GM11168 (cell line): ENCODE results near the gene CDR2.
"Not testable (repeated sequence)": the region's sequence is repeated elsewhere in the genome, so short reads cannot be mapped to it uniquely, and the experiment has no call there.

Experiments used
- in situ Hi-C: fragments of 300-500 bp; cut with MboI; formaldehyde crosslinking; loops from one replicate; pipeline ENCODE4 v1.12.0; 2022; ENCODE audit warnings: low sequenced_read_pairs; ENCODE audit not compliant: unreplicated experiment

Gene CDR2

DNA sequence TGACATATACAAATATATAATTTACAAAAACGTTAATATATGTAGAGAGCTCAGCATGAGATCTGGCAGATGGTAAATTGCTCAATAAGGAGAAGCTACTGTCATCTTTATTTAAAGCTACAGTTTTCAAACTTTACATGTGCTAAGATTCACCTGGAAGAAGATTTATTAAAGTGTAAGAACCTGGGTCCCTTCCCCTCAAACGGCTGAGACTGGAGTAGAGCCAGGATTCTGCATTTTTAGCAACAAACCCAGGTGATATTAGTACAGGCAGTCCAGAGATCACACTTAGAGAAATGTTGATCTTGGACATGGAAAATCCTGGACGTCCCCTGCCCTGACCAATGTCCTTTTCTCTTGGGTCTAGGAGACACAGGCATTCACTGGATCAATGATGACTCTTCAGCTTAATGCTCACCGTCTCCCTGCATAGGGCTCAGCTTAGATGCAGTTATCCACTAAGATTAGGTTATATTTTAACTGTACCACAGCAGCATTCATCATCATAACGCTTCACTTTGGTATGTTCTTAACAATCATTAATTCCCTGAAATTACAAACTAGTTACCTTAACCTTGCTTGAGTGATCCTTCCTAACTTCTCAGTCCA lies 20.4 kb downstream of the CDR2 start:
- in situ Hi-C loops: no loop called here

DNA sequence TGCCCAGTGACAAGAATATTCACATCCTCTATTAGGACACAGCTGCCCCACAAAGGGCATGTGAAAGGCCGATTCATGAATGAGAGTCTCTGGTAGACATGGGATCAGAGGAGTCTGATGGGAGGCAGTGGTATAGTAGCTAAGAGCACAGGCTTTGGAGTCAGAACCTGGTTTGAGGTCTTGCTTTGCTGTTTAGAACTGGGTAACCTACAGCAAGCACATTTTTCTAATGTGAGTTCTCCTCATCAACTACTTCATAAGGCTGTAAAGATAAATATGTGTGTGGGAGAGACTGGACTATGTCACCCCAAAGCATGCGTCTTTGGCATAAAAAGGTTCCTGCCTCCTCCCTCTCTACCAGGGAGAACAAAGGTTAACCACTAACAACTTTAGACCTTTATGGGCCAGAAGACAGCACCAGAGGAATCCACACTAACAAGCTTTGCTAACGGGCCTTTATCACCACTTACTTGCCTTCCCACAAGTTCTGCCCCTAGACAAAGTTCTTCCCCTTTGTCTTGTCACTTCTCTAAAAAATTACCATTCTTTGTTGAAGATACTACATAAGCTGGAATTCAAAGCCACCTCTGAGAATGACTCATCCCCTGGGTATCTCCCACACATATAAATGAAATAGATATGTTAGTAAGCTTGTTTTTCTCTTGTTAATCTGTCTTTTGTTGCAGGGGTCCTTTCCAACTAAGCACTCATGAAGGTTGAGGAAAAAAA lies 21.1 kb downstream of the CDR2 start:
- in situ Hi-C loops: no loop called here

DNA sequence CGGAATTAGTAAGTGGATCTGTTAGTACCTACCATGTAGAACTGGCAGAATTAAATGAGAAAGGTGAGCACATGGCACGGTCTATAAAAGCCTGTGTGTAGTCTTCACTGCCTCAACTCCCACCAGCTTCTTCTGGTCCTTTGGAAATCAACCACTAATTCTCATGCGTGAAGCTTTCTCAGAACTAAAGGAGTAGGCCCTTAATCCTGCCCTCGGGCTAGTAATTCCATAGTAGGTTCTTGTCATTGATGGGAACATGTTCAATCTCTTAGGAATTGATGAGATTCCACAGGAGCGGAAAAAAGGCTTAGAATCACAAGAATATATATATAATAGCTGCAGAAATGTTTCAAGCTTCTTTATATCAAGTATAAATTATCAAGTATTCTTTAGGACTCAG lies 21.7 kb downstream of the CDR2 start:
- in situ Hi-C loops: no loop called here

- in situ Hi-C loops: no loop called here
Observed at GRCh38 chr16:22352140-22352539, 22.3 kb downstream of the CDR2 start.

DNA sequence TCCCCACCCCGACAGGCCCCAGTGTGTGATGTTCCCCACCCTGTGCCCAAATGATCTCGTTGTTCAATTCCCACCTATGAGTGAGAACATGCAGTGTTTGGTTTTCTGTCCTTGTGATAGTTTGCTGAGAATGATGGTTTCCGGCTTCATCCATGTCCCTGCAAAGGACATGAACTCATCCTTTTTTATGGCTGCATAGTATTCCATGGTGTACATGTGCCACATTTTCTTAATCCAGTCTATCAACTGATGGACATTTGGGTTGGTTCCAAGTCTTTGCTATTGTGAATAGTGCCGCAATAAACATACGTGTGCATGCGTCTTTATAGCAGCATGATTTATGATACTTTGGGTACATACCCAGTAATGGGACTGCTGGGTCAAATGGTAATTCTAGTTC lies 23.4 kb downstream of the CDR2 start:
- in situ Hi-C loops: not testable (repeated sequence)

- in situ Hi-C loops: loop anchor here (25.0 kb wide), 1 partner anchor 886 kb away; no protein-coding TSS in a partner anchor
Observed at GRCh38 chr16:22348291-22348690, 26.1 kb downstream of the CDR2 start.

DNA sequence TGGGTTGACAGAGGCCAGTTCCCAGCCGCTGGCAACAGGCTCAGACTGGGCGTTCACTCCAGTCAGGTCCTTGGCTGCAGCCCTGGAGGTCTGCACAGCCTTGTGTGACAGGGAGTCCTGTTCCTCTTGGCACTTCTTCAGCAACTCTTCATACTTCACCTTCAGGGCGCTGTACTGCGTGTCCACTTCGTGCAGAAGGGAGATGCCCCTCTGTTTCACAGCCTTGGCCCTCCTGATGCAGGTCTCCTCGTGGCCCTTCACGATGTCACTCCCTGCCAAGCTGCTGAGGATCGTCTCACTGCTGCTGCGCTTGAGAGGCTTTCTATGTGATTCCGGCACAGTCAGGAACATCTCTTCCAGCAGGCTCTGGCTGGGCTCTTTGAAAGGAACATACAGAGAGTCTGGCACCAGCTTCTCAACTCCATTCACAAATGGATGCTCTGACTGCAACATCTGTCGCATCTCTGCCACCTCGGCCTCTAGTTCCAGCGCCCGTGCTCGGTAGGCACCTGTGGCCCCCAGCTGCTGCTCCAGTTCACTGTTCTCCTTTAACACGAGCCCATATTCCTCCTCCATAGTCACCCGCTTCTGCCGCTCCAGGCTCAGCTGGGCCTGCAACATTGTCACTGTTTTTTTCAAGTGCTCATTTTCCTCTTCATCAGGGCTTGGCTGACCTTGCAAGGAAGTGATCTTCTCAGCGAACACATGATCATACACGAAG lies 27.2 kb downstream of the CDR2 start:
- in situ Hi-C loops: loop anchor here (25.0 kb wide), 1 partner anchor 885 kb away; no protein-coding TSS in a partner anchor

DNA sequence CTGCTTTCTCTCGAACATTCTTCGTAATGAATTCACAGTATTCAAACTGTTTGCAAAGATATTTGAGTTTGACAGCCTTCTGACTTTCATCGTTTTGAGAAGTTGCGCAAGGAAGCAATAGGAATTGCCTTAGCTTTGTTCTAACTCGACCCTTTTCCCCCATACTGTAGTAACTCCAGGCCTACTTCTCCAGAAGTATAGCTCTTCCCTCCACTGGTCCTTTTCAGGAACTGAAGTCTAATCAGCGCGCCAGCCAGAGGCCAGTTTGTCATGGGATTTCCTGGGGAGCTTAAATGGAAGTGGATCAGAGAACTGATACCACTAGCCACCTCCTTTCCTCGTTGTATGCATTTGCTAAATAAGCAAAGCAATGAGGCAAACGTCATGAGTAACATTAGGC lies 27.9 kb downstream of the CDR2 start:
- in situ Hi-C loops: loop anchor here (25.0 kb wide), 1 partner anchor 884 kb away; no protein-coding TSS in a partner anchor

- in situ Hi-C loops: loop anchor here (25.0 kb wide), 1 partner anchor 880 kb away; no protein-coding TSS in a partner anchor
Observed at GRCh38 chr16:22342082-22342481, 32.3 kb downstream of the CDR2 start.

DNA sequence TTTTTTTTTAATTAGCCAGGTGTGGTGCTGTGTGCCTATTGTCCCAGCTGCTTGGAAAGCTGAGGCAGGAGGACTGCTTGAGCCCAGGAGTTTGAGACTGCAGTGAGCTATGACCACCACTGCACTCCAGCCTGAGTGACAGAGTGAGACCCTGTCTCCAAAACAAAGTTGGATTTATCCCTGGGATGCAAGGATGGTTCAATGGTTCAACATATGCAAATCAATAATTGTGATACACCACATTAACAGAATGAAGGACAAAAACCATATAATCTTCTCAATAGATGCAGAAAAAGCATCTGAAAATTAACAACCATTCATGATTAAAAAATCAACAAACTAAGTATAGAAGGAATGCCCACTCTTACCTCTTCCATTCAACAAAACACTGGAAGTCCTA lies 33.5 kb downstream of the CDR2 start:
- in situ Hi-C loops: loop anchor here (25.0 kb wide), 1 partner anchor 879 kb away; no protein-coding TSS in a partner anchor

GRCh38 chr16:22337849-22338635 lies 36.4 kb downstream of the CDR2 start:
- in situ Hi-C loops: loop anchor here (25.0 kb wide), 1 partner anchor 876 kb away; no protein-coding TSS in a partner anchor

GRCh38 chr16:22337045-22337444 lies 37.4 kb downstream of the CDR2 start:
- in situ Hi-C loops: loop anchor here (25.0 kb wide), 1 partner anchor 875 kb away; no protein-coding TSS in a partner anchor

DNA sequence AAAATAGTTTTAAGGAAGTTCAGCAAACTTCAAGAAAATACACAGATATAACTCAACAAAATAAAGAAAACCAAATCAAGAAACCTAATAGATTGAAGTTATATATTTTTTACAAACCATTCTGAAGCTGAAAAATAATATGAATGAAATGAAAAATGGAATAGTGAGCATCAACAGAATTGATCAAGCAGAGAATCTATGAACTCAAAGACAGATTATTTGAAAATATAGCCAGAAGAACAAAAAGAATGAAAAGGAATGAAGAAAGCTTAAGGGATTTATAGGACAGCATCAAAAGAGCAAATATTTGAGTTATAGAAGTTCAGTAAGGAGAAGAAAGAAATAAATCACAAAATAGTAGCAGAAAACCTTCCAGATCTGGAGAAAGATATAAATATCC lies 37.8 kb downstream of the CDR2 start:
- in situ Hi-C loops: loop anchor here (25.0 kb wide), 1 partner anchor 874 kb away; no protein-coding TSS in a partner anchor

DNA sequence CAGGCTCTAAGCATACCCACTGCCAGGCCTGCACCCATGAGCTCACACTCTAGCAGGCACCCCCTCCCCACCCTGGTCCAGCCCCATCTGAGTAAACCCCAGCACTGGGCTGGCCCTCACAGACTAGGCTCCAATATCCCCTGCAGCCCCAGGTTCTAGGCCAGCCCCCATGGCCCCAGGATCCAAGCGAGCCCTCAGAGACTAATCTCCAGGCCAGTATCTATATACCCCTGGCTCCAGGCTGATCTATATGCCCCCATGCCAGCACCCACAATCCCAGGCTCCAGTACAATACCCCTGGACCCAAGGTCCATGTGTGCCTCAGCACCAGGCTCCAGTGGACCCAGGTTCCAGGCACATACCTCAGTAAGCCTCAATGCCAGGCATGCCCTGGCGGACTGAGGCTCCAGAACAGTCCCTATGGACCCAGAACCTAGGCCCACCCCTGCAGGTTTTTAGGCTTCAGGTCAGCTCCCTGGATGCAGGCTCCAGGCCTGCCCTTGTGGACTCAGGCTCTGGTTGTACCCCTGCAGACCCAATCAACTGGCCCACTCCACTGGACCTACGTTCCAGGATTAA lies 38.7 kb downstream of the CDR2 start:
- in situ Hi-C loops: loop anchor here (25.0 kb wide), 1 partner anchor 873 kb away; no protein-coding TSS in a partner anchor

GRCh38 chr16:22333457-22333994 lies 40.9 kb downstream of the CDR2 start:
- in situ Hi-C loops: loop anchor here (25.0 kb wide), 1 partner anchor 871 kb away; no protein-coding TSS in a partner anchor

- in situ Hi-C loops: loop anchor here (25.0 kb wide), 1 partner anchor 868 kb away; no protein-coding TSS in a partner anchor
Observed at GRCh38 chr16:22330326-22330725, 44.1 kb downstream of the CDR2 start.

DNA sequence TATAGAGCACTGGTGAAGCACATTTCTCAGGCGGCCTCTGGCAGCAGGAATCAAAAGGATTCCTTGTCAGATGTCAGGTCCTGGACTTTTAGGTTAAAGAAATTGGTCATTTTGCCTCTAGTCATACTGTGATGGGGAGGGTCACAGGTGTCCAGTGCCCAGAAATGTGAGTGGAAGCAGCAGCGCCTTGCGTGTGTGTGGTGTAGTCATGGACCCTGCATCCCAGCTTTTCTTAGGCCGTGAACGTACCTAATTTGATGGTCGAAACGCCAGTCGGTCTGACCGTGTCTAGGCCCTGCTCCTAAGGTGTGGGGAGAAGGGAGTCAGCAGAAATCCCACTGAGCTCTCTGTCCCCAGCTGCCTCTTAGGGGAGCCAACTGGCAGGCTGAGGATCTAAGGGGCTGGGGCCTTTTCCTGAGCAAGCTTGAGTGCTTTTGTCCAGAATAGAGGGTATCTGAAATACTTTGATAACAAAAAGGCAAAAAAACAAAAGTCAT lies 45.2 kb downstream of the CDR2 start:
- in situ Hi-C loops: loop anchor here (25.0 kb wide), 1 partner anchor 867 kb away; no protein-coding TSS in a partner anchor

DNA sequence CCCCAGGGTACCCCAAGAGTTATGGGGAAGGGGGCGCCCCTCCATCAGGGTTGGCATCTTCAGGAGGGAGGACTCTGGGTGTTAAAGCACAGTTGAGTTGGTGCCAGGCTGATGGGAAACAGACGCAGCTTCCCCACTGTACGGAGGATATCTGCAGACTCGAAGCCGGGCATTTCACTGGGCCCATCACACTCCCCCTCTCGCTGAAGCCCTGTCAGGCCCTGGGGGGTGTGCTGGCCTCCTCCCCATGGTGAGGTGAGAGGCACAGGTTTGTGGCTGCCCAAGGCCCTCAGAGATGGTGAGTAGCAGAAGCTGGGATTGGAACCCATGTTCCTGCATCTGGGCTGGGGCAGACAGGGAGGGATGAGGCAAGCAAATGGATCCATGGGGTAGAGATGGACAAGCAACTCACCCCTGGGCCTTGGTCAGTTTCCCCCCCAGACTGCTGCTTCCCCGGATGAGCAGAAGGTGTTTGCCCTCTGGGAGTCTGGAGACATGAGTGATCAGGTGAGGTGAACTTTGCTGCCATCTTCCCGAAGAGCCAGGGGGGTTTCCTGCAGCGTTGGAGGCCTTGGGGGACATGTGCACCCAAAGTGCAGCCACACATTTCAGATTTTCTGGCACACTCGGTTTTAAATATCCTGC lies 46.2 kb downstream of the CDR2 start:
- in situ Hi-C loops: loop anchor here (25.0 kb wide), 1 partner anchor 866 kb away; no protein-coding TSS in a partner anchor
